ENCODE results near the gene DDA1. TPM values are rescaled to one million over a fixed set of nuclear protein-coding genes. Genes with fewer than 3 reads are reported as not detected.
"Not testable (repeated sequence)": the region's sequence is repeated elsewhere in the genome, so short reads cannot be mapped to it uniquely, and the experiment has no call there.

The DDA1 gene
- total RNA-seq, 4 donors from 2014 or later, result 16.4 to 30.7 (median 26.3) TPM

- no peak for DNase-seq (ENCODE audit: low spot score in 2 of 2)
- no peak overlapping the region for H3K4me3 ChIP-seq (ENCODE audit: low read depth, poor library complexity, severe bottlenecking)
- intact Hi-C loops (cut with DNase I; ENCODE audit: low total_unique reads), result loop anchor here (10.0 kb wide), 1 partner anchor 91 kb away; no protein-coding TSS in a partner anchor
- WGBS, 2 donors, result 86 to 91% methylated on average over 14 of the region's 14 CpGs
- no peak for TF ChIP-seq CTCF (IDR thresholded peaks at IDR 0.05)
- TF ChIP-seq POLR2A (IDR thresholded peaks at IDR 0.05), result no peak
Measured at GRCh38 chr19:17293605-17294004, 15.8 kb upstream of the DDA1 start.

GRCh38 chr19:17294051-17294891, 15.1 kb upstream of the DDA1 start:
- intact Hi-C loops (cut with DNase I; ENCODE audit: low total_unique reads), result loop anchor here (10.0 kb wide), 1 partner anchor 91 kb away; no protein-coding TSS in a partner anchor
- 81 to 82% methylated on average over 46 to 48 of the region's 48 CpGs for WGBS, 2 donors
- DNase-seq (ENCODE audit: low spot score in 2 of 2), result no peak

GRCh38 chr19:17295551-17295950, 13.8 kb upstream of the DDA1 start:
- not testable (repeated sequence) for H3K4me3 ChIP-seq (ENCODE audit: low read depth, poor library complexity, severe bottlenecking); DNase-seq (ENCODE audit: low spot score in 2 of 2)
- 90 to 91% methylated on average over 6 of the region's 6 CpGs for WGBS, 2 donors
- intact Hi-C loops (cut with DNase I; ENCODE audit: low total_unique reads), result loop anchor here (10.0 kb wide), 1 partner anchor 89 kb away; no protein-coding TSS in a partner anchor

More at GRCh38 chr19:17294051-17294891, 15.1 kb upstream of the DDA1 start:
- TF ChIP-seq CTCF (IDR thresholded peaks at IDR 0.05) (no peak), POLR2A (IDR thresholded peaks at IDR 0.05) (no peak)
- H3K4me3 ChIP-seq (ENCODE audit: low read depth, poor library complexity, severe bottlenecking), result no peak overlapping the region

- intact Hi-C loops (cut with DNase I; ENCODE audit: low total_unique reads), result loop anchor here (10.0 kb wide), 1 partner anchor 89 kb away; no protein-coding TSS in a partner anchor
- DNase-seq (ENCODE audit: low spot score in 2 of 2), result no peak
- TF ChIP-seq CTCF (IDR thresholded peaks at IDR 0.05), result no peak
- no peak for TF ChIP-seq POLR2A (IDR thresholded peaks at IDR 0.05)
- WGBS, 2 donors, result 58% methylated on average over 4 of the region's 4 CpGs
- no peak overlapping the region for H3K4me3 ChIP-seq (ENCODE audit: low read depth, poor library complexity, severe bottlenecking)
Measured at GRCh38 chr19:17296273-17296672, 13.1 kb upstream of the DDA1 start.

- H3K4me3 ChIP-seq (ENCODE audit: low read depth, poor library complexity, severe bottlenecking), result no peak overlapping the region
- TF ChIP-seq CTCF (IDR thresholded peaks at IDR 0.05), result no peak
- TF ChIP-seq POLR2A (IDR thresholded peaks at IDR 0.05), result no peak
- intact Hi-C loops (cut with DNase I; ENCODE audit: low total_unique reads), result loop anchor here (10.0 kb wide), 1 partner anchor 88 kb away; no protein-coding TSS in a partner anchor
- DNase-seq (ENCODE audit: low spot score in 2 of 2), result no peak
- WGBS, 2 donors, result 91 to 93% methylated on average over 6 of the region's 6 CpGs
Measured at GRCh38 chr19:17296976-17297375, 12.4 kb upstream of the DDA1 start.

- no peak overlapping the region for H3K4me3 ChIP-seq (ENCODE audit: low read depth, poor library complexity, severe bottlenecking)
- no peak for DNase-seq (ENCODE audit: low spot score in 2 of 2)
- TF ChIP-seq POLR2A (IDR thresholded peaks at IDR 0.05), result no peak
- TF ChIP-seq CTCF (IDR thresholded peaks at IDR 0.05), result no peak
- intact Hi-C loops (cut with DNase I; ENCODE audit: low total_unique reads), result no loop called here
- WGBS, 2 donors, result 91 to 93% methylated on average over 19 to 50 of the region's 51 CpGs
Measured at GRCh38 chr19:17300992-17301619, 8.3 kb upstream of the DDA1 start.

All from lower leg skin (tissue), 4 donors.